ENCODE measurements around the gene SENP5.

The SENP5 gene

GRCh38 chr3:196916995-196917394, 49.3 kb downstream of the SENP5 start:
- TF ChIP-seq EZH2 (optimal IDR thresholded peaks at IDR 0.05; ENCODE audit: low read depth, low read length) (no peak), EZH2phosphoT487 (IDR thresholded peaks at IDR 0.05; ENCODE audit: low read length) (no peak), CTCF (IDR thresholded peaks at IDR 0.05; ENCODE audit: low read length) (no peak)
- H3K4me2 ChIP-seq (ENCODE audit: low read depth, low read length) = no peak overlapping the region
- no peaks in the 10 kb centered on the region for H3F3A ChIP-seq (ENCODE audit: insufficient read depth, low read length)
- H3K9me3 ChIP-seq (replicated peaks; ENCODE audit: insufficient read depth, low read length) = no peaks in the 10 kb centered on the region
- no peaks in the 10 kb centered on the region for H3K4me1 ChIP-seq (ENCODE audit: low read length)
- no peaks in the 10 kb centered on the region for H3K9me2 ChIP-seq (replicated peaks; ENCODE audit: insufficient read depth, low read length)
- H3K27me3 ChIP-seq (replicated peaks; ENCODE audit: insufficient read depth, low read length) = no peaks in the 10 kb centered on the region
- DNase-seq = no peak
- H4K20me1 ChIP-seq (ENCODE audit: insufficient read depth, low read length) = no peaks in the 10 kb centered on the region
- no peak overlapping the region for H3K27ac ChIP-seq (ENCODE audit: low read length)
- no peak overlapping the region for H3K9ac ChIP-seq (ENCODE audit: low read length)
- H3K4me3 ChIP-seq (ENCODE audit: low read length) = no peak overlapping the region
- H2AFZ ChIP-seq (ENCODE audit: low read length) = no peak overlapping the region
- no peaks in the 10 kb centered on the region; the same call in 1 of the 2 replicates for H3K79me2 ChIP-seq (ENCODE audit: low read length)
- H3K36me3 ChIP-seq (replicated peaks; ENCODE audit: insufficient read depth, low read length) = no peaks in the 10 kb centered on the region

- H2AFZ ChIP-seq (ENCODE audit: low read length) = no peak overlapping the region
- no peaks in the 10 kb centered on the region for H4K20me1 ChIP-seq (ENCODE audit: insufficient read depth, low read length)
- no peak overlapping the region for H3K27ac ChIP-seq (ENCODE audit: low read length)
- no peaks in the 10 kb centered on the region for H3K36me3 ChIP-seq (replicated peaks; ENCODE audit: insufficient read depth, low read length)
- H3K4me1 ChIP-seq (ENCODE audit: low read length) = no peaks in the 10 kb centered on the region
- no peaks in the 10 kb centered on the region for H3K9me3 ChIP-seq (replicated peaks; ENCODE audit: insufficient read depth, low read length)
- no peak for DNase-seq
- no peak overlapping the region for H3K4me3 ChIP-seq (ENCODE audit: low read length)
- H3K9me2 ChIP-seq (replicated peaks; ENCODE audit: insufficient read depth, low read length) = no peaks in the 10 kb centered on the region
- H3F3A ChIP-seq (ENCODE audit: insufficient read depth, low read length) = no peaks in the 10 kb centered on the region
- no peak overlapping the region for H3K9ac ChIP-seq (ENCODE audit: low read length)
- no peaks in the 10 kb centered on the region; the same call in 1 of the 2 replicates for H3K79me2 ChIP-seq (ENCODE audit: low read length)
- H3K27me3 ChIP-seq (replicated peaks; ENCODE audit: insufficient read depth, low read length) = no peaks in the 10 kb centered on the region
- H3K4me2 ChIP-seq (ENCODE audit: low read depth, low read length) = no peak overlapping the region
- no peak for TF ChIP-seq EZH2phosphoT487 (IDR thresholded peaks at IDR 0.05; ENCODE audit: low read length)
- TF ChIP-seq CTCF (IDR thresholded peaks at IDR 0.05; ENCODE audit: low read length) = no peak
These were observed 51.2 kb downstream of the SENP5 start for GRCh38 chr3:196918968-196919367.

- Histone ChIP-seq H2AFZ (ENCODE audit: low read length) (no peak overlapping the region), H3K9ac (ENCODE audit: low read length) (no peak overlapping the region), H3K4me3 (ENCODE audit: low read length) (no peak overlapping the region), H3K36me3 (replicated peaks; ENCODE audit: insufficient read depth, low read length) (no peaks in the 10 kb centered on the region; the same call in 1 of the 2 replicates), H3K4me1 (ENCODE audit: low read length) (no peaks in the 10 kb centered on the region), H3K4me2 (ENCODE audit: low read depth, low read length) (no peak overlapping the region), H3K79me2 (ENCODE audit: low read length) (no peaks in the 10 kb centered on the region; the same call in 1 of the 2 replicates), H4K20me1 (ENCODE audit: insufficient read depth, low read length) (no peaks in the 10 kb centered on the region), H3K27ac (ENCODE audit: low read length) (no peak overlapping the region), H3F3A (ENCODE audit: insufficient read depth, low read length) (no peaks in the 10 kb centered on the region), H3K27me3 (replicated peaks; ENCODE audit: insufficient read depth, low read length) (no peaks in the 10 kb centered on the region), H3K9me2 (replicated peaks; ENCODE audit: insufficient read depth, low read length) (no peaks in the 10 kb centered on the region), H3K9me3 (replicated peaks; ENCODE audit: insufficient read depth, low read length) (no peaks in the 10 kb centered on the region)
- no peak for DNase-seq
- TF ChIP-seq EZH2 (optimal IDR thresholded peaks at IDR 0.05; ENCODE audit: low read depth, low read length) (no peak), EZH2phosphoT487 (IDR thresholded peaks at IDR 0.05; ENCODE audit: low read length) (no peak), CTCF (IDR thresholded peaks at IDR 0.05; ENCODE audit: low read length) (no peak)
These were observed 53.0 kb downstream of the SENP5 start for GRCh38 chr3:196920733-196921132.

All from MM.1S (cell line).